Measurements from ENCODE around the gene RNU6-7. TPM values are rescaled to one million over a fixed set of nuclear protein-coding genes. Genes with fewer than 3 reads are reported as not detected.

Gene RNU6-7
- total RNA-seq, 2 donors from 2014 or later: not detected

GRCh38 chr14:32200368-32201192 lies 1.3 kb upstream of the RNU6-7 start:
- H3K27ac Mint-ChIP-seq: no peak overlapping the region
- TF ChIP-seq, protein P1, sequence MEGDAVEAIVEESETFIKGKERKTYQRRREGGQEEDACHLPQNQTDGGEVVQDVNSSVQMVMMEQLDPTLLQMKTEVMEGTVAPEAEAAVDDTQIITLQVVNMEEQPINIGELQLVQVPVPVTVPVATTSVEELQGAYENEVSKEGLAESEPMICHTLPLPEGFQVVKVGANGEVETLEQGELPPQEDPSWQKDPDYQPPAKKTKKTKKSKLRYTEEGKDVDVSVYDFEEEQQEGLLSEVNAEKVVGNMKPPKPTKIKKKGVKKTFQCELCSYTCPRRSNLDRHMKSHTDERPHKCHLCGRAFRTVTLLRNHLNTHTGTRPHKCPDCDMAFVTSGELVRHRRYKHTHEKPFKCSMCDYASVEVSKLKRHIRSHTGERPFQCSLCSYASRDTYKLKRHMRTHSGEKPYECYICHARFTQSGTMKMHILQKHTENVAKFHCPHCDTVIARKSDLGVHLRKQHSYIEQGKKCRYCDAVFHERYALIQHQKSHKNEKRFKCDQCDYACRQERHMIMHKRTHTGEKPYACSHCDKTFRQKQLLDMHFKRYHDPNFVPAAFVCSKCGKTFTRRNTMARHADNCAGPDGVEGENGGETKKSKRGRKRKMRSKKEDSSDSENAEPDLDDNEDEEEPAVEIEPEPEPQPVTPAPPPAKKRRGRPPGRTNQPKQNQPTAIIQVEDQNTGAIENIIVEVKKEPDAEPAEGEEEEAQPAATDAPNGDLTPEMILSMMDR (conservative IDR thresholded peaks at IDR 0.05): peak; percentile 29
- WGBS, 2 experiments (ENCODE audit: insufficient coverage in 1 of 2, insufficient read length in 1 of 2): 26 to 35% methylated on average over 6 to 11 of the region's 14 CpGs
- Histone ChIP-seq H3K9me3 (ENCODE audit: control insufficient read depth, low read length) (no peaks in the 10 kb centered on the region), H3K36me3 (ENCODE audit: control insufficient read depth, insufficient read depth, low read length) (no peaks in the 10 kb centered on the region), H3K27ac (ENCODE audit: low read depth, low read length) (no peak overlapping the region), H3K4me3 (ENCODE audit: low read length) (peak overlapping the region; percentile 93), H3K27me3 (ENCODE audit: control insufficient read depth, insufficient read depth, low read length, poor library complexity, severe bottlenecking) (no peaks in the 10 kb centered on the region), H3K4me1 (ENCODE audit: control insufficient read depth, insufficient read depth, low read length) (no peaks in the 10 kb centered on the region), H3K9ac (ENCODE audit: extremely low read depth, low read length, poor library complexity, severe bottlenecking) (no peak overlapping the region)
- H3K9me3 Mint-ChIP-seq: no peaks in the 10 kb centered on the region
- DNase-seq: no peak
- H3K4me3 Mint-ChIP-seq: peak overlapping the region; percentile 86
- H3K4me1 Mint-ChIP-seq: peaks cover 29% of the 10 kb centered on the region
- peaks cover 7% of the 10 kb centered on the region for H3K27me3 Mint-ChIP-seq (ENCODE audit: insufficient read depth)
- H3K36me3 Mint-ChIP-seq (ENCODE audit: low read depth): no peaks in the 10 kb centered on the region

DNA sequence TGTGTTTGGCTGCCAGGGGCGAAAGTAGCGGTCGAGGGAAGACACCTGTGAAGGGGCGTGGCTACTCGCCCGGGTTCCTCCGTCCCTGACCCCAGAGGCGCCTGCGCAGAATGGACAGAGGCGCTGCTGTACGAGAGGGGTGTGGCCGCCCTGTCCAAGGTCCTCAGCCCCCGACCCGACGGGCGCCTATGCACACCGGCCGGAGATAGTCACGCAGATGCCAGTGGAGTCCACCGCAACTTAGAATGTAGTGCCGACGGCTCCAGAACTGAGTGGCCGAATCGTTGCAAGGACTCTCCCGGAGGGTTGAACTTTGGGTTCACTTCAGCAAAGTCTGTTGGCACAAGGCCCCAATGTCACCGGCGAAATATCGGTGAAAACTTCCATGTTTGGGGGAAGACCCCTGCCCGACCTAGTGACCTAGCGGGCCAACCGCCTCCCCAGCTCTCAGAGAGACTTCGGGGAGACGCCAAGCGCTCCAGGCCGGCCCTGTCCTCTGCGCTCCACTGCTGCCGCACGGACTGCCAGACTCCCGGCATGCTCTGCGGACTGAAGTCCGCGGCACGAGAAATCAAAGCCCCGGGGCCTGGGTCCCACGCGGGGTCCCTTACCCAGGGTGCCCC lies 541 bp upstream of the RNU6-7 start:
- WGBS, 2 experiments (ENCODE audit: insufficient coverage in 1 of 2, insufficient read length in 1 of 2): 0% methylated on average over 18 to 46 of the region's 46 CpGs
- H3K9me3 ChIP-seq (ENCODE audit: control insufficient read depth, low read length): no peaks in the 10 kb centered on the region
- no peaks in the 10 kb centered on the region for H3K27me3 ChIP-seq (ENCODE audit: control insufficient read depth, insufficient read depth, low read length, poor library complexity, severe bottlenecking)
- H3K36me3 ChIP-seq (ENCODE audit: control insufficient read depth, insufficient read depth, low read length): no peaks in the 10 kb centered on the region
- H3K27ac Mint-ChIP-seq: peak overlapping the region; percentile 100
- no peaks in the 10 kb centered on the region for H3K9me3 Mint-ChIP-seq
- H3K4me3 ChIP-seq (ENCODE audit: low read length): peak overlapping the region; percentile 93
- no peaks in the 10 kb centered on the region for H3K36me3 Mint-ChIP-seq (ENCODE audit: low read depth)
- peak overlapping the region; percentile 95 for H3K27ac ChIP-seq (ENCODE audit: low read depth, low read length)
- peak overlapping the region; percentile 86 for H3K4me3 Mint-ChIP-seq
- H3K4me1 Mint-ChIP-seq: peaks cover 36% of the 10 kb centered on the region
- H3K9ac ChIP-seq (ENCODE audit: extremely low read depth, low read length, poor library complexity, severe bottlenecking): peak overlapping the region; percentile 97
- DNase-seq: peak; percentile 98
- TF ChIP-seq, protein P1 (conservative IDR thresholded peaks at IDR 0.05): no peak
- peaks cover 7% of the 10 kb centered on the region for H3K27me3 Mint-ChIP-seq (ENCODE audit: insufficient read depth)
- H3K4me1 ChIP-seq (ENCODE audit: control insufficient read depth, insufficient read depth, low read length): no peaks in the 10 kb centered on the region

DNA sequence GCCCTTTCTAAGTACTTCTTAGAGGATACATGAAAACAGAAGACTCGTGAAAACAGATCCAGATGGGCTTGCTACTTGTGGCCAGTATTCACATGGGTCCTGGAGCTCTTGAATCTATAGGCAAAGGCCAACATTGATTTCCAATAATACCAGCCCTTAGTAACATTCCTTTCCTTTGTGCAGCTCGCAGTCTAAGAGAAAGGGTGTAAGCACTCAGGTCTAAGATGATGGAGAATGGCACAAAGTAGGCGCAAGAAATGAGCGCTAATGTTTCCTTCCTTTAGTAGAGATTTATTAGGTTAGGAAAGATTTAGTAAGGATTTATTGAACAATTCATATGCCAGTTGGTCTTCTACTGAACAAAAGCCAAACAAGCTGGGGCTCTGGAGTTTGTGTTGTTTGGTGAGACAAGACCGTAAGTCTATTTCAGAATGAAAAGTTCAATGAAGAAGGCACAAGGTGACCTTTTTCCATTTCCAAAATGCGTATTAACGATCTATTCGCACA lies 699 bp downstream of the RNU6-7 start:
- Mint-ChIP-seq H3K9me3 (no peaks in the 10 kb centered on the region), H3K36me3 (ENCODE audit: low read depth) (no peaks in the 10 kb centered on the region), H3K4me3 (peak overlapping the region; percentile 86), H3K4me1 (peaks cover 43% of the 10 kb centered on the region), H3K27ac (peak overlapping the region; percentile 100), H3K27me3 (ENCODE audit: insufficient read depth) (peaks cover 7% of the 10 kb centered on the region)
- peak; percentile 45 for DNase-seq
- Histone ChIP-seq H3K27me3 (ENCODE audit: control insufficient read depth, insufficient read depth, low read length, poor library complexity, severe bottlenecking) (no peaks in the 10 kb centered on the region), H3K9ac (ENCODE audit: extremely low read depth, low read length, poor library complexity, severe bottlenecking) (peak overlapping the region; percentile 97), H3K27ac (ENCODE audit: low read depth, low read length) (peak overlapping the region; percentile 45), H3K4me1 (ENCODE audit: control insufficient read depth, insufficient read depth, low read length) (peaks cover 2% of the 10 kb centered on the region), H3K4me3 (ENCODE audit: low read length) (peak overlapping the region; percentile 93), H3K9me3 (ENCODE audit: control insufficient read depth, low read length) (no peaks in the 10 kb centered on the region), H3K36me3 (ENCODE audit: control insufficient read depth, insufficient read depth, low read length) (no peaks in the 10 kb centered on the region)
- WGBS, 2 experiments (ENCODE audit: insufficient coverage in 1 of 2, insufficient read length in 1 of 2): 14 to 15% methylated on average over 7 to 8 of the region's 8 CpGs
- TF ChIP-seq, protein P1 (conservative IDR thresholded peaks at IDR 0.05): no peak

Data from endodermal cell (in vitro differentiated cells).